Testis (tissue), 3 donors: ENCODE data around the gene RHEB. TPM values are rescaled to one million over a fixed set of nuclear protein-coding genes. Genes with fewer than 3 reads are reported as not detected.

Experiments used
- DNase-seq: peaks from one replicate; pipeline ENCODE4 v3.0.0-alpha.2; 2019
- H3K27ac ChIP-seq, 2 donors: fragments of 200-600 bp; sonication (generic); one replicate each; pipeline ENCODE4 v1.5.1; 2019
- H3K27me3 ChIP-seq: fragments of 200-600 bp; sonication (generic); one replicate; pipeline ENCODE4 v1.5.1; 2019
- H3K36me3 ChIP-seq: fragments of 200-600 bp; sonication (generic); one replicate; pipeline ENCODE4 v1.5.1; 2017; ENCODE audit warnings: low read depth; ENCODE audit errors: missing control alignments
- H3K4me1 ChIP-seq: fragments of 200-600 bp; sonication (generic); one replicate; pipeline ENCODE4 v1.5.1; 2019
- H3K4me3 ChIP-seq, 2 donors: fragments of 200-600 bp; sonication (generic); one replicate each; pipeline ENCODE4 v1.5.1; 2017 to 2019
- H3K9me3 ChIP-seq: fragments of 200-600 bp; sonication (generic); one replicate; pipeline ENCODE4 v1.5.1; 2017
- CTCF ChIP-seq, 3 experiments: fragments of 450-650 bp in 2 of 3; fragments of 200-600 bp in 1 of 3; sonication (generic) in 1 of 3; IDR thresholded peaks; one replicate each; pipeline ENCODE4 v1.5.1; 2016 to 2019; ENCODE audit warnings: antibody characterized with exemption in 3 of 3, mild to moderate bottlenecking in 2 of 3, moderate library complexity in 1 of 3
- POLR2A ChIP-seq: fragments of 450-650 bp; IDR thresholded peaks from one replicate; pipeline ENCODE4 v1.6.1; 2017; ENCODE audit warnings: antibody characterized with exemption, mild to moderate bottlenecking, moderate library complexity
- WGBS, 2 donors: methylation state at CpG; one replicate each; pipeline ENCODE4 v1.1.5; 2018; 5-methylcytosine and 5-hydroxymethylcytosine counted together
- intact Hi-C: fragments of 100-400 bp; cut with DNase I; formaldehyde crosslinking; loops from one replicate; pipeline ENCODE4 v1.15.1; 2023; ENCODE audit warnings: low total_unique reads
- polyA plus RNA-seq: library from polyadenylated mRNA; stranded (reverse); fragments of 350-450 nt; fragmentation: Illumina TruSeq; extraction: RNeasy Lipid Tissue Mini Kit (QIAGEN cat#74804); gene quantifications from one replicate; pipeline ENCODE4 v1.2.3, GENCODE V29; 2014; ENCODE audit warnings: low read depth, low replicate concordance; ENCODE audit not compliant: insufficient read depth
- total RNA-seq, 2 donors: library from RNA; depleted of rRNA; stranded (reverse); fragments of >200 nt; gene quantifications; one replicate each; pipeline ENCODE4 v1.2.3, GENCODE V29; 2016

RHEB gene
- total and polyA plus RNA-seq, 3 donors from 2014 or later, result 59.4 to 88.1 (median 74.6) TPM

- no peak overlapping the region for H3K27ac ChIP-seq
- 87 to 91% methylated on average over 8 of the region's 8 CpGs for WGBS, 2 donors
Observed at GRCh38 chr7:151465169-151465568, 54.5 kb downstream of the RHEB start.

GRCh38 chr7:151462306-151462779, 57.4 kb downstream of the RHEB start:
- Histone ChIP-seq H3K36me3 (no peaks in the 10 kb centered on the region), H3K4me1 (peaks cover 17% of the 10 kb centered on the region), H3K4me3 (no peak overlapping the region), H3K27me3 (no peaks in the 10 kb centered on the region), H3K9me3 (no peaks in the 10 kb centered on the region), H3K27ac (no peak overlapping the region)
- WGBS, 2 donors, result 43 to 75% methylated on average over 1 of the region's 1 CpG
- DNase-seq, result no peak
- TF ChIP-seq POLR2A (no peak), CTCF (IDR thresholded peaks at IDR 0.05) (no peak)
- intact Hi-C loops, result no loop called here

More at GRCh38 chr7:151465169-151465568, 54.5 kb downstream of the RHEB start:
- no peak for DNase-seq
- H3K27me3 ChIP-seq, result no peaks in the 10 kb centered on the region
- intact Hi-C loops, result no loop called here
- no peak overlapping the region for H3K4me3 ChIP-seq
- H3K4me1 ChIP-seq, result peaks cover 7% of the 10 kb centered on the region
- no peak for TF ChIP-seq POLR2A
- TF ChIP-seq CTCF (IDR thresholded peaks at IDR 0.05), result no peak
- H3K9me3 ChIP-seq, result no peaks in the 10 kb centered on the region
- H3K36me3 ChIP-seq, result no peaks in the 10 kb centered on the region

GRCh38 chr7:151461942-151462230, 57.8 kb downstream of the RHEB start:
- WGBS, 2 donors, result 71 to 86% methylated on average over 4 of the region's 4 CpGs
- TF ChIP-seq CTCF (IDR thresholded peaks at IDR 0.05) (no peak), POLR2A (no peak)
- Histone ChIP-seq H3K27me3 (no peaks in the 10 kb centered on the region), H3K27ac (no peak overlapping the region), H3K36me3 (no peaks in the 10 kb centered on the region), H3K4me3 (no peak overlapping the region), H3K9me3 (no peaks in the 10 kb centered on the region), H3K4me1 (peaks cover 17% of the 10 kb centered on the region)
- no peak for DNase-seq
- intact Hi-C loops, result no loop called here

GRCh38 chr7:151461096-151461941, 58.4 kb downstream of the RHEB start:
- Histone ChIP-seq H3K27ac (peak overlapping the region in 1 of 2 donors; percentile 83), H3K36me3 (no peaks in the 10 kb centered on the region), H3K4me1 (peaks cover 17% of the 10 kb centered on the region), H3K27me3 (no peaks in the 10 kb centered on the region), H3K9me3 (no peaks in the 10 kb centered on the region), H3K4me3 (no peak overlapping the region)
- TF ChIP-seq POLR2A (no peak), CTCF (IDR thresholded peaks at IDR 0.05) (no peak)
- DNase-seq, result no peak
- intact Hi-C loops, result no loop called here
- WGBS, 2 donors, result 79 to 86% methylated on average over 6 of the region's 6 CpGs

GRCh38 chr7:151460474-151460855, 59.2 kb downstream of the RHEB start:
- no peak overlapping the region for H3K4me3 ChIP-seq
- intact Hi-C loops, result no loop called here
- H3K9me3 ChIP-seq, result no peaks in the 10 kb centered on the region
- no peaks in the 10 kb centered on the region for H3K36me3 ChIP-seq
- WGBS, 2 donors, result 23 to 33% methylated on average over 2 to 10 of the region's 10 CpGs
- H3K4me1 ChIP-seq, result peaks cover 17% of the 10 kb centered on the region
- peak overlapping the region; percentile 48 to 83 for H3K27ac ChIP-seq
- no peaks in the 10 kb centered on the region for H3K27me3 ChIP-seq
- TF ChIP-seq CTCF (IDR thresholded peaks at IDR 0.05) (no peak), POLR2A (no peak)
- DNase-seq, result peak; percentile 51
